Heart right ventricle (tissue), 16 donors: ENCODE results near the gene SMPDL3B. TPM values are rescaled to one million over a fixed set of nuclear protein-coding genes. Genes with fewer than 3 reads are reported as not detected.
A peak's percentile ranks its signal among the peaks of the same experiment; 100 is the strongest.

Experiments used
- ATAC-seq, 8 donors: fragments of 200-7000 bp; cut with Tn5 transposase; one replicate each; pipeline ENCODE4 v1.9.1; 2020; ENCODE audit warnings: mild to moderate bottlenecking in 8 of 8, moderate library complexity in 8 of 8, moderate number of reproducible peaks in 1 of 8
- DNase-seq, 2 donors: peaks; one replicate each; pipeline ENCODE4 v3.0.0-alpha.2; 2020
- H3K27ac ChIP-seq, 10 donors: fragments of 200-600 bp; sonication (generic) in 2 of 10; one replicate each; pipeline versions ENCODE4 v1.5.0 to v1.8.0; 2020 to 2022; ENCODE audit warnings: mild to moderate bottlenecking in 3 of 10
- H3K27me3 ChIP-seq, 7 donors: fragments of 200-600 bp; one replicate each; pipeline ENCODE4 v1.8.0; 2021 to 2022; ENCODE audit warnings: mild to moderate bottlenecking in 2 of 7
- H3K36me3 ChIP-seq, 9 donors: fragments of 200-600 bp; sonication (generic) in 1 of 9; one replicate each; pipeline versions ENCODE4 v1.5.0 to v1.8.0; 2020 to 2022; ENCODE audit warnings: mild to moderate bottlenecking in 2 of 9
- H3K4me1 ChIP-seq, 9 donors: fragments of 200-600 bp; sonication (generic) in 1 of 9; one replicate each; pipeline versions ENCODE4 v1.5.0 to v1.8.0; 2020 to 2022; ENCODE audit warnings: mild to moderate bottlenecking in 4 of 9
- H3K4me3 ChIP-seq, 10 donors: fragments of 200-600 bp; sonication (generic) in 2 of 10; one replicate each; pipeline versions ENCODE4 v1.5.0 to v1.8.0; 2020 to 2022; ENCODE audit warnings: mild to moderate bottlenecking in 7 of 10, moderate library complexity in 2 of 10
- H3K9me3 ChIP-seq, 11 donors: fragments of 200-600 bp in 10 of 11; sonication (generic) in 2 of 11; one replicate each; pipeline versions ENCODE4 v1.5.0 to v1.8.0; 2013 to 2022; ENCODE audit warnings: mild to moderate bottlenecking in 2 of 11, control low read depth in 1 of 11, moderate library complexity in 1 of 11
- CTCF ChIP-seq, 9 donors: fragments of 200-600 bp; sonication (generic) in 2 of 9; IDR thresholded peaks; one replicate each; pipeline versions ENCODE4 v1.5.0 to v1.8.0; 2021 to 2022; ENCODE audit warnings: antibody characterized with exemption in 9 of 9, mild to moderate bottlenecking in 5 of 9, moderate library complexity in 1 of 9
- WGBS, 2 donors: extraction: QIAGEN DNeasy Blood & Tissue Kit; methylation state at CpG; one replicate each; pipeline ENCODE4 v1.1.7; 2013; ENCODE audit warnings: inconsistent platforms in 1 of 2; 5-methylcytosine and 5-hydroxymethylcytosine counted together
- intact Hi-C, 10 donors: fragments of 100-400 bp; cut with DNase I; formaldehyde crosslinking; loops; one replicate each; pipeline versions ENCODE4 v1.11.1 to v1.14.2; 2022
- long read RNA-seq, 3 donors: library from polyadenylated mRNA; unstranded; transcript quantifications; one replicate each; pipeline ENCODE4 v2.0.0, GENCODE V29; 2020 to 2021
- polyA plus RNA-seq, 2 donors: library from polyadenylated mRNA; stranded (reverse); fragments of 200-250 nt; gene quantifications; one replicate each; pipeline ENCODE4 v1.2.3, GENCODE V29; 2013
- total RNA-seq, 10 donors: library from RNA; stranded (reverse); fragmentation: NEBNext Ultra II Directional in 3 of 10; extraction: Animal tissue kit (Norgen Biotek cat#: 25700) in 3 of 10; gene quantifications; one replicate each; pipeline versions ENCODE4 v1.2.1 to v1.2.4, GENCODE V29; 2021 to 2023
- donor health status: Arrhythmogenic right ventricular cardiomyopathy.
- donor health status: ischemic (EF 13 %, LVEDD 7.1; RV severe dilation, severe dysfunction).
- donor health status: healthy with polysubstance abuse.
- donor health status: DM: no; HTN: yes; CAD: no.
- donor health status: DM: no; HTN: no; CAD: no.
- donor health status: ischemic (EF 25% LVEDD 6.9; RV normal size, moderate dysfunction).
- donor health status: ischemic (EF 25% LVEDD 5.7; RV mildly dilated, moderate dysfunction).
- donor health status: healthy.
- donor health status: DM: yes; HTN: yes; CAD: no.
- donor health status: Ischemic cardiomyopathy.
- donor health status: ischemic (EF 35%, LVEDD 5.7; RV mildly dilated, moderate dysfunction).
- donor health status: nonischemic (EF 11% LVEDD 7.7; RV severe dilation, severe dysfunction).
- donor health status: DM: yes; HTN: yes; CAD: no.
- donor health status: PGD.
- donor health status: ischemic (EF 29% LVEDD 5.4; RV normal size, mild dysfunction).
- donor health status: nonischemic (EF 23%, LVEDD 6.1; RV moderate dilation, normal function).

SMPDL3B gene
- total RNA-seq = under 1 TPM in 3 of 10 donors, not detected in 7; 0.44 to 0.83 (median 0.56) TPM
- under 1 TPM in 1 of 2 donors, not detected in 1; 0.04 TPM for polyA plus RNA-seq
- long read RNA-seq, donor 1 = 0 reads
- long read RNA-seq, donor 2 = 0 reads
- long read RNA-seq, donor 3, partial matches to known transcripts = 0 of 1 reads
- long read RNA-seq, donor 3, other reads (novel, unspliced or antisense) = 0 of 1 reads

DNA sequence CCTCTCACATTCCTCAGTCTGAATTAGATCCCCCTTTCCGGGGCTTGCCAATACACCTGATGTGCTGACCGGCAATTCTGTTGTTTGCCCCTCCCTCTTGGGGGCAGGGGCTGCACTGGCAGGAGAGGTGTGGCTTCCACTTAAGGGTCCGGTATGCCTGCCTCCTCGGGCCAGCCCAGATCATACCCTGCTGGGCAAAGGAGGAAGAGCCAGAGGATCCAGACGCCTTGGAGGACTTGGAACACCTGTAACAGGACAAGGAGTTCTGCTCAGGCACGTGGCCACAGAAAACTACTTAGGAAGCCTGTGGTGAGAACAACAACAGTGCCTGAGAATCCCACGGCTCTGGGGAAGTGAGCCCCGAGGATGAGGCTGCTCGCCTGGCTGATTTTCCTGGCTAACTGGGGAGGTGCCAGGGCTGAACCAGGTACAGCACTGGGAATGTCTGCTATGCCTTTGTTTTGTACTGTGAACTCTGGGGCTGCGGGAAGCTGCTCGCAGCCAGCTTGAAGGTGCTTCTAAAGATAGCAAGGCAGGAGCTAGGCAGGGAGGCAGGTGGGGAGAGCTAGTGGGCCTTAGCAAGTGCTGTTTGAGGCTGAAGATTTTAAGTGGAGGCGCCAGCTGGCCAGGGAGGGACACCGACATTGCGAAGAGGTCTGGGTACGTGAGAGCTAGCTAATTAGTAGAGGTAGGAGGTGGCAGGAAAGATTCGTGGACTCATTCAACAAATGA, at the start of gene SMPDL3B:
Gene SMPDL3B (plus strand): TSS at position 183 of the 732 bp plus-strand sequence. CDS start 184 bp downstream, at position 367.
- WGBS, 2 donors = 7% methylated on average over 16 of the region's 16 CpGs
- Histone ChIP-seq H3K27ac (no peak within 1 kb of the TSS), H3K4me3 (peak within 1 kb of the TSS in 1 of 10 donors; percentile 3), H3K27me3 (peaks cover 0 to 25% (median 14%) of the 10 kb centered on the region in 7 donors), H3K4me1 (peaks cover 0 to 19% (median 6%) of the 10 kb centered on the region in 9 donors), H3K36me3 (no peaks in the 10 kb centered on the region), H3K9me3 (no peaks in the 10 kb centered on the region)
- intact Hi-C loops = no loop called here
- no peak for TF ChIP-seq CTCF (IDR thresholded peaks at IDR 0.05)
- DNase-seq = no peak
- peak in 2 of 8 donors; percentile 37 to 38 for ATAC-seq

- Histone ChIP-seq H3K9me3 (no peaks in the 10 kb centered on the region), H3K27me3 (no peaks in the 10 kb centered on the region), H3K36me3 (peaks cover 0 to 97% (median 0%) of the 10 kb centered on the region in 9 donors), H3K4me1 (peaks cover 0 to 90% (median 0%) of the 10 kb centered on the region in 9 donors), H3K27ac (peak overlapping the region in 7 of 10 donors; percentile 40 to 96 (median 62)), H3K4me3 (peak overlapping the region in 1 of 10 donors; percentile 30)
- TF ChIP-seq CTCF (IDR thresholded peaks at IDR 0.05) = no peak
- DNase-seq (no peak), ATAC-seq (peak; percentile 34 to 68 (median 54))
- intact Hi-C loops = no loop called here
- WGBS, 2 donors = 82 to 91% methylated on average over 8 of the region's 8 CpGs
Observed at GRCh38 chr1:27885114-27885528, 49.7 kb upstream of the SMPDL3B start.

GRCh38 chr1:27885621-27886352, 49.0 kb upstream of the SMPDL3B start:
- Histone ChIP-seq H3K27me3 (no peaks in the 10 kb centered on the region), H3K36me3 (peaks cover 0 to 97% (median 1%) of the 10 kb centered on the region in 9 donors), H3K27ac (peak overlapping the region in 7 of 10 donors; percentile 40 to 96 (median 62)), H3K4me3 (peak overlapping the region in 1 of 10 donors; percentile 41), H3K4me1 (peaks cover 0 to 92% (median 0%) of the 10 kb centered on the region in 9 donors), H3K9me3 (no peaks in the 10 kb centered on the region)
- 89% methylated on average over 15 of the region's 15 CpGs for WGBS, 2 donors
- intact Hi-C loops = no loop called here
- ATAC-seq = peak in 7 of 8 donors; percentile 50 to 60 (median 55)
- no peak for TF ChIP-seq CTCF (IDR thresholded peaks at IDR 0.05)
- no peak for DNase-seq

DNA sequence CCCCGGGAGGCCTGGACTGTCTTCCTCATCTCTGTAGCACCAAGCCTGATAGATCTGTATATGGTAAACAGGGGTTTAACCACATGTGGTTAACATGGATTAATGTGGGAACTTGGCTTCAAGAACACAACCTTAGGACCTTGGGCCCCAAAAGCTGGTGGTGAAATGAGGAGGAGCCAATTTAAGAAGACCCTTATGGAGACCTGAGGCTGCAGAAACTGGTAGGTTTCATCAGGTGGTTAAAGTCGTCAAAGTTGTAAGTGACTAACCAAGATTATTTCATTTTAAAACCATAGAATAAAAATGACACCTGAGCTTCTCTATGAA, 48.5 kb upstream of the SMPDL3B start:
- intact Hi-C loops = no loop called here
- no peaks in the 10 kb centered on the region for H3K27me3 ChIP-seq
- peaks cover 0 to 96% (median 0%) of the 10 kb centered on the region in 9 donors for H3K4me1 ChIP-seq
- no peak for ATAC-seq
- 84 to 86% methylated on average over 2 of the region's 2 CpGs for WGBS, 2 donors
- TF ChIP-seq CTCF (IDR thresholded peaks at IDR 0.05) = no peak
- peak overlapping the region in 5 of 10 donors; percentile 20 to 96 (median 62) for H3K27ac ChIP-seq
- DNase-seq = no peak
- H3K4me3 ChIP-seq = peak overlapping the region in 1 of 10 donors; percentile 41
- H3K36me3 ChIP-seq = peaks cover 0 to 97% (median 4%) of the 10 kb centered on the region in 9 donors
- no peaks in the 10 kb centered on the region for H3K9me3 ChIP-seq
